Naive thymus-derived CD8-positive, alpha-beta T cell (primary cell): ENCODE measurements around the gene PHAF1. TPM values are rescaled to one million over a fixed set of nuclear protein-coding genes. Genes with fewer than 3 reads are reported as not detected.
"Not testable (repeated sequence)": the region's sequence is repeated elsewhere in the genome, so short reads cannot be mapped to it uniquely, and the experiment has no call there.

Source experiments
- ATAC-seq, 2 donors: fragments of 150-1000 bp; cut with Tn5 transposase in 1 of 2; sonication (Bioruptor Pico), chemical (Tn5 transposase) in 1 of 2; 1 replicate in 1 of 2; 2 replicates in 1 of 2; pipeline ENCODE4 v1.10.0; 2021; ENCODE audit warnings: mild to moderate bottlenecking in 2 of 2, moderate library complexity in 2 of 2
- POLR2A ChIA-PET: fragments of 350-600 bp; sonication (Branson Sonifier 250); formaldehyde crosslinking; loops from one replicate; lab custom pipeline; 2021; ENCODE audit warnings: antibody characterized with exemption; lab: Charles Lee
- DNase-seq, 10 donors: peaks; one replicate each; pipeline versions ENCODE4 v3.0.0 to v3.0.0-alpha.2; 2020 to 2022
- H3K27ac Mint-ChIP-seq, 10 donors: one replicate each; pipeline ENCODE4 v1.8.0; 2020 to 2022; ENCODE audit warnings: mild to moderate bottlenecking in 10 of 10, mixed read lengths in 10 of 10, moderate library complexity in 4 of 10, inconsistent platforms in 1 of 10
- H3K27me3 Mint-ChIP-seq, 5 donors: one replicate each; pipeline ENCODE4 v1.8.0; 2021 to 2022; ENCODE audit warnings: mixed read lengths in 5 of 5
- H3K36me3 Mint-ChIP-seq, 3 donors: one replicate each; pipeline ENCODE4 v1.8.0; 2020 to 2022; ENCODE audit warnings: mixed read lengths in 3 of 3, mild to moderate bottlenecking in 2 of 3, inconsistent platforms in 1 of 3
- H3K4me1 Mint-ChIP-seq, 4 donors: one replicate each; pipeline ENCODE4 v1.8.0; 2021 to 2022; ENCODE audit warnings: mixed read lengths in 4 of 4
- H3K4me3 Mint-ChIP-seq, 10 donors: one replicate each; pipeline ENCODE4 v1.8.0; 2020 to 2022; ENCODE audit warnings: mild to moderate bottlenecking in 10 of 10, mixed read lengths in 10 of 10, moderate library complexity in 6 of 10, inconsistent platforms in 1 of 10
- H3K9me3 Mint-ChIP-seq, 9 donors: one replicate each; pipeline ENCODE4 v1.8.0; 2020 to 2022; ENCODE audit warnings: mixed read lengths in 9 of 9, mild to moderate bottlenecking in 3 of 9, inconsistent platforms in 1 of 9, moderate library complexity in 1 of 9
- polyA plus RNA-seq, 3 donors: library from polyadenylated mRNA; unstranded; fragments of 300-500 nt; fragmentation: Illumina TruSeq; gene quantifications; one replicate each; pipeline ENCODE4 v1.2.3, GENCODE V29; 2021
- total RNA-seq, 8 experiments: library from RNA in 2 of 8; stranded (reverse) in 2 of 8; gene quantifications; one replicate each; pipeline ENCODE4 v1.2.3 and lab custom pipeline; 2021 to 2026

PHAF1 gene
- total and polyA plus RNA-seq, 5 experiments from 2014 or later, result 6.9 to 23.3 (median 10.9) TPM

DNA sequence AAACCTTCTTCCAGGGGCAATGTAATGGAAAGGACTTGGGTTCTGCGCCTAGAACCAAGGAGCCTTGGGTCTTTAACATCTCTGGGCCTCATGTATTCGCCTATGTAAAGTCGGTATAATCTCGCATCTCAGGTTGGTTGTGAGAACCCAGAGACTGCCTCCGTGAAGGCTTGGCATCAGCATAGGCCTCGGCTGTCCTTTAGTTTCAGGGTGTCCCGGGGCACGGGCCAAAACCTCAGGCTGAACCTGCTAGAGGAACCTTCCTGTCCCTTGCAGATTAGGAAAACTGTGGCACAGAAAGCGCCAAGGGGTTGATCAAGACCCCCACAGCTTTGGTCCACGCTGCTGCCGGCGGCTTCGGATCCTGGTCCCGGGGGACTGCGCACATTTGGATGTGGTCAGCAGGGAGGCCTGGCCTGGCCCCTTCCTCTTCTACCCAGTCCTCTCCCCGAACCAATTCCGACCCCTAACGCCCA lies 772 bp upstream of the PHAF1 start:
- DNase-seq (no peak), ATAC-seq (no peak)
- Mint-ChIP-seq H3K4me3 (peak overlapping the region; percentile 90 to 98 (median 94)), H3K36me3 (peaks cover 0 to 2% (median 0%) of the 10 kb centered on the region in 3 donors), H3K27me3 (no peaks in the 10 kb centered on the region), H3K4me1 (peaks cover 16 to 47% (median 38%) of the 10 kb centered on the region in 4 donors), H3K27ac (peak overlapping the region in 7 of 10 donors; percentile 84 to 94 (median 90)), H3K9me3 (no peaks in the 10 kb centered on the region)
- POLR2A ChIA-PET, result interaction anchor here (0.6 to 1.7 kb wide), 5 partner anchors 12 to 91 kb away, joined by 3 to 8 read pairs (median 5); partner anchors contain the start of genes CBFB, FBXL8 and TRADD

DNA sequence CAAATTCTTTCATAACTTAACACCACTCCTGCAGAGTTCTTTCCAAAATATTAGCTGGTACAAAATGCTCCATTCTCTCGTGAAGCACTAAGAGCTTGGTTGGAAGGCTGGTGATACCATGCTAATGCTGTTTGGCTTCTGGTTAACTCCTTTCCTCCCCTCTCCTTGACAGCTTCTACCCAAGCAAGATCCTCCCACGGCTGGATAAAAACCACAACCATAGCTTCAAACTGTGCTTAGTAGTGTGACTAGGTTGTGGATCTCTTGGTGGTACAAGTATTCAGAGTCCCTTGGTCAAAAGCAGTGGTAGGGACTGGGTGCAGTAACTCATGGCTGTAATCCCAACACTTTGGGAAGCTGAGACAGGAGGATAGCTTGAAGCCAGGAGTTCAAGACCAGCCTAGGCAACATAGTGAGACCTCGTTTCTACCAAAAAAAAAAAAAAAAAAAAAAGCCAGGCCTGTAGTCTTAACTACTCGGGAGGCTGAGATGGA lies 2.3 kb downstream of the PHAF1 start:
- no peak for ATAC-seq
- Mint-ChIP-seq H3K4me1 (peaks cover 26 to 59% (median 49%) of the 10 kb centered on the region in 4 donors), H3K36me3 (peaks cover 0 to 8% (median 2%) of the 10 kb centered on the region in 3 donors), H3K9me3 (no peaks in the 10 kb centered on the region), H3K27ac (peak overlapping the region in 3 of 10 donors; percentile 26 to 74 (median 48)), H3K27me3 (no peaks in the 10 kb centered on the region), H3K4me3 (peak overlapping the region in 5 of 10 donors; percentile 14 to 98 (median 91))
- POLR2A ChIA-PET, result interaction anchor here (0.8 kb wide), 1 partner anchor 47 kb away, joined by 11 read pairs; the partner anchor contains the start of genes FBXL8 and TRADD
- no peak for DNase-seq

DNA sequence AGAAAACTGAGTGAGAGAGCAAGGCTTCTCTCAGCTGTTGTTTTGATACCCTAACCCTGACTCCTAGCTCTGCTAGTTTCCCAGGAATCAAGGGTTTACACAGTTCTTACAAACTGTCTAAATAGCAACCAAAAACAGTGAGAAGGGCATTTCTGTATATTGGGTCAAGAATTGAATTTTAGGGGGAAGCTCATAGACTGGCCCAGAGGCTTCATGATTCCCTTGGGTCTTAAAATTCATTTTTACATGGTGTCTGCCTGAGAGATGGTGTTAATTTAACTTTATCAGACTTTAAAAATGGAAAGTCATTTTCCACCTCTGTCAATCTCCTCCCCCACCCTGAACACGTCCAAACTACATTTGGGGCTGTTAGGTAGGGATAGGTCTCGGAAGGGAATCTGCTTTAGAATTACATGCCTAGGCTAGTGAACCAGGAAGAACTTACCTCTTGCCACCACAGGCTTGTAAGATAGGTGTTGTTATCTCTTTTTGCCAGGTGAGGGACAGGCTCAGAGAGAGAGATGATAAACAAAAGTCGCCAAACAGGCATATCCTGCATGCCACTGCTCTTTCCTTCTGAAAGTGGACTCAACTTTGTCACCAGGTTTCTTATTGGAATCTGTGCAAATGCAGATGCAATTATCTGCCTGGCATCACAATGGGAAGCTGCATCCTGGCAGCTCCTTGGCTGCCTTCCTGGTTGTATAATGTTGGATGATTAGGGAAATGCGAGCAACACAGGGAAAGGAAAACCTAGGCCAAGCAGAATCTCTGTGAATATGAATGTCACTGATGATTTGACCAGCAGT lies 3.1 kb downstream of the PHAF1 start:
- Mint-ChIP-seq H3K4me1 (peaks cover 26 to 62% (median 49%) of the 10 kb centered on the region in 4 donors), H3K9me3 (no peaks in the 10 kb centered on the region), H3K27me3 (no peaks in the 10 kb centered on the region), H3K36me3 (peaks cover 0 to 10% (median 2%) of the 10 kb centered on the region in 3 donors), H3K27ac (peak overlapping the region in 3 of 10 donors; percentile 26 to 74 (median 58)), H3K4me3 (no peak overlapping the region)
- DNase-seq (no peak), ATAC-seq (no peak)
- POLR2A ChIA-PET, result interaction anchor here (0.5 to 0.8 kb wide), 3 partner anchors 11 to 56 kb away, joined by 3 to 11 read pairs (median 3); partner anchors contain the start of genes FBXL8 and TRADD

DNA sequence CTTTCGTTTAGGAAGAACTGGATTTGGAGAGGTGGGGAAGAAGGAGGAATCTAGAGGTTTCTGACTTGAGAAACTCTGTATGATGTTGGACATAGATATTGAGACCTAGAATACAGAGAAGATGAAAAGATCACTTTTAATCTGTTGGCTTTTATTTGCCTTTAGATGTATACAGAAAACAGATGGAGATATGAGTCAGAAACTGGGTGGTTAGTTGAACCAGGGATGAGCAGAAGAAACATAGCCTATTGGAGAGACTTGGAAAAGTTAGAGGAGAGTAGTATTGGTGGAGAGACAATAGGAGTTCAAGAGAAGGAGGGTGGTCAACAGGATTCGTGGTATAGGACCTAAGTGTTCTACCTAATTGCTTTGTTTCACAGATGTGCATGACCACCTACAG lies 5.1 kb downstream of the PHAF1 start:
- no peaks in the 10 kb centered on the region for H3K9me3 Mint-ChIP-seq
- no peak for DNase-seq
- H3K4me3 Mint-ChIP-seq, result no peak overlapping the region
- POLR2A ChIA-PET, result no interaction called here
- no peak for ATAC-seq
- H3K27ac Mint-ChIP-seq, result peak overlapping the region in 6 of 10 donors; percentile 16 to 48 (median 28)
- no peaks in the 10 kb centered on the region for H3K27me3 Mint-ChIP-seq
- peaks cover 0 to 17% (median 3%) of the 10 kb centered on the region in 3 donors for H3K36me3 Mint-ChIP-seq
- H3K4me1 Mint-ChIP-seq, result peaks cover 23 to 58% (median 42%) of the 10 kb centered on the region in 4 donors

DNA sequence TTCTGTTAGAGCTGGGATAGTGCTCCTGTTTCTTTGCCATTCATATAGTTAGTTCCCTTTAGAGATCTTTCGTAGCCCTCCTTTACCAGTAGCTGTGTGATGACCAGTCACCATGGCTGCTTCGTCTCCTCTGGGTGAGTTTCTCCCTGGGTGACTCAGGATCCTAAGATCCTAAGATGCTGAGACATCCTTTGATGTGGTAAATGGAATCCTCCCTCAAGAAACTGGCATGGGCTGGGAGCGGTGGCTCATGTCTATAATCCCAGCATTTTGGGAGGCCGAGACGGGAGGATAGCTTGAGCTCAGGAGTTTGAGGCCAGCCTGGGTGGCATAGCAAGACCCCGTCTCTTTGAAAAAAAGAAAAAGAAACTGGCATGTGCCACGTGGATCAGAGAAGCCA lies 5.9 kb downstream of the PHAF1 start:
- Mint-ChIP-seq H3K4me1 (peaks cover 19 to 56% (median 35%) of the 10 kb centered on the region in 4 donors), H3K27ac (peak overlapping the region in 1 of 10 donors; percentile 21), H3K9me3 (no peaks in the 10 kb centered on the region), H3K4me3 (no peak overlapping the region), H3K27me3 (no peaks in the 10 kb centered on the region), H3K36me3 (peaks cover 2 to 24% (median 6%) of the 10 kb centered on the region in 3 donors)
- DNase-seq (no peak), ATAC-seq (no peak)
- POLR2A ChIA-PET, result interaction anchor here (0.7 kb wide), 1 partner anchor 9 kb away, joined by 4 read pairs; no protein-coding TSS in a partner anchor

DNA sequence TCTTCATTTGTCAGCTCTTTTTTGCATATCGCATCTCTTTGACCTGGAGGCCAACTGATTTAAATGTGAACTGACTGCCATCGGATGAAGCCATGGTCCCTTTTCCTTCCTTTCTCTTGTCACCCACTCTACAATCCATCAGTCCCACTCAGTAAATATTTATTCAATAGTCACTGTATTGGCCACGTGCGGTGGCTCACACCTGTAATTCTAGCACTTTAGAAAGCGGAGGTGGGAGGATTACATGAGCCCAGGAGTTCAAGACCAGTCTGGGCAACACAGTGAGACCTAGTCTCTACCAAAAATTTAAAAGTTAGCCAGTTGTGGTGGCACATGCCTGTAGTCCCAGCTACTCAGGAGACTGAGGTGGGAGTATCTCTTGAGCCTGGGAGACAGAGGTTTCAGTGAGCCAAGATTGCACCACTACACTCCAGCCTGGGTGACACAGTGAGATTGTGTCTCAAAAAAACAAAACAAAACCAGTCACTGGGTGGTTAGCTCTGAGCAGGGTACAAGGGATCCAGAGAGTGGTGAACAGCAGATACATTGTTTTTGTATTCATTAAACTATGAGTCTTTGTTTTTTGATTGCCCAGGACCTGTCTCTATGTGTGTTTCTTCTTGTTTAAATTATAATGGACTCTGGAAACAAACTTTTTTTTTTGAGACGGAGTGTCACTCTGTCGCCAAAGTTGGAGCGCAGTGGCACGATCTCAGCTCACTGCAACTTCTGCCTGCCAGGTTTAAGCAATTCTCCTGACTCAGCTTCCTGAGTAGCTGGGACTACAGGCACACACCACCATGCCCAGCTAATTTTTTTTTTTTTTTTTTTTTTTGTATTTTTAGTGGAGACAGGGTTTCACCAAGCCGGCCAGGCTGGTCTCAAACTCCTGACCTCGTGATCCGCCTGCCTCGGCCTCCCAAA lies 6.9 kb downstream of the PHAF1 start:
- no peak overlapping the region for H3K4me3 Mint-ChIP-seq
- H3K36me3 Mint-ChIP-seq, result peaks cover 5 to 29% (median 6%) of the 10 kb centered on the region in 3 donors
- POLR2A ChIA-PET, result interaction anchor here (0.7 kb wide), 1 partner anchor 50 kb away, joined by 5 read pairs; no protein-coding TSS in a partner anchor

DNA sequence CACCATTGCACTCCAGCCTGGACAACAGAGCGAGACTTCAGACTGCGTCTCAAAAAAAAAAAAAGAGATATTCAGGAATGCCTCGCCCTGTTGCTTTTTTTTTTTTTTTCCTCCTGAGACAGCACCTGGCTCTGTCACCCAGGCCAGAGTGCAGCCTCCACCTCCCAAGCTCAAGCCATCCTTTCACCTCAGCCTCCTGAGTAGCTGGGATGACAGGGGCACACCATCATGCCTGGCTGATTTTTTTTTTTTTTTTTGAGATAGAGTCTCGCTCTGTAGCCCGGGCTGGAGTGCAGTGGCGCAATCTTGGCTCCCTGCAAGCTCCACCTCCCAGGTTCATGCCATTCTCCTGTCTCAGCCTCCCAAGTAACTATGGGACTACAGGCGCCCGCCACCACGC lies 8.0 kb downstream of the PHAF1 start:
- ATAC-seq (no peak), DNase-seq (no peak)
- H3K9me3 Mint-ChIP-seq, result no peaks in the 10 kb centered on the region
- no peak overlapping the region for H3K27ac Mint-ChIP-seq
- peaks cover 5 to 38% (median 9%) of the 10 kb centered on the region in 3 donors for H3K36me3 Mint-ChIP-seq
- POLR2A ChIA-PET, result interaction anchor here (0.7 kb wide), 2 partner anchors 51 to 60 kb away, joined by 5 to 6 read pairs; no protein-coding TSS in a partner anchor
- H3K4me3 Mint-ChIP-seq, result no peak overlapping the region
- H3K4me1 Mint-ChIP-seq, result peaks cover 10 to 36% (median 18%) of the 10 kb centered on the region in 4 donors
- no peaks in the 10 kb centered on the region for H3K27me3 Mint-ChIP-seq

More for the DNA sequence above, 6.9 kb downstream of the PHAF1 start:
- Mint-ChIP-seq H3K27me3 (no peaks in the 10 kb centered on the region), H3K4me1 (peaks cover 14 to 46% (median 28%) of the 10 kb centered on the region in 4 donors), H3K9me3 (no peaks in the 10 kb centered on the region), H3K27ac (peak overlapping the region in 6 of 10 donors; percentile 19 to 63 (median 40))
- ATAC-seq (no peak), DNase-seq (no peak)

DNA sequence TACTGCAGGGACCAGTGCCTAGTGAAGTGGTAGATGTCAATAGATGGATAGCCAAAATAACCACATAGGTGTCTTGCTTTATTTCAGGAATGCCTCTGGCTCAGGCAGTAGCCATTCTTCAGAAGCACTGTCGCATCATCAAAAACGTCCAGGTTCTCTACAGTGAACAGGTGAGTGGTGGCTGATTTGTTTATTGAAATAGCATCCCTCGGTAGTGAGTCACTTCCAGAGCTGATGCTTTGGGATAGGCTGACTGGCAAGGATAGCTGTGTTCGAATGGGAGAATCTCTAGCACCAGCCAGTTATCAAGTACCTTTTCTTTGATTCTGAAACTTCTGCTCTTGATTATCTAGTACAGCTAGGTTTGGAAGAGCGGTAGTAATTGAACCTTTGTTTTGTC lies 10.3 kb downstream of the PHAF1 start:
- H3K36me3 Mint-ChIP-seq, result peaks cover 5 to 55% (median 11%) of the 10 kb centered on the region in 3 donors
- ATAC-seq, result no peak
- DNase-seq, result no peak
- no peak overlapping the region for H3K4me3 Mint-ChIP-seq
- peak overlapping the region in 1 of 10 donors; percentile 62 for H3K27ac Mint-ChIP-seq
- POLR2A ChIA-PET, result no interaction called here
- no peaks in the 10 kb centered on the region for H3K27me3 Mint-ChIP-seq
- no peaks in the 10 kb centered on the region for H3K9me3 Mint-ChIP-seq
- H3K4me1 Mint-ChIP-seq, result peaks cover 2 to 21% (median 5%) of the 10 kb centered on the region in 4 donors

DNA sequence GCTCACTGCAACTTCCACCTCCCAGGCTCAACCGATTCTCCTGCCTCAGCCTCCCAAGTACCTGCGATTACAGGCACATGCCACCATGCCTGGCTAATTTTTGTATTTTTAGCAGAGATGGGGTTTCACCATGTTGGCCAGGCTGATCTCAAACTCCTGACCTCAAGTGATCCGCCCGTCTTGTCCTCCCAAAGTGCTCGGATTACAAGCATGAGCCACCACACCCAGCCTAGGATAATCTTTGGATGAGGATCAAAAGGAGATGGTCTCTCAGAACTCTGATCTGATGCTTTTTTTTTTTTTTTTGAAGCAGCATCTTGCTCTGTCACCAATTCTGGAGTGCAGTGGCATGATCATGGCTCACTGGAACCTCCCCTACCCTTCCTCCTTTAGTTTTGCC lies 13.1 kb downstream of the PHAF1 start:
- ATAC-seq, H3K27ac Mint-ChIP-seq, POLR2A ChIA-PET, H3K4me3 Mint-ChIP-seq, H3K9me3 Mint-ChIP-seq, DNase-seq, H3K4me1 Mint-ChIP-seq, H3K27me3 Mint-ChIP-seq: not testable (repeated sequence)
- H3K36me3 Mint-ChIP-seq, result peaks cover 10 to 77% (median 17%) of the 10 kb centered on the region in 3 donors

DNA sequence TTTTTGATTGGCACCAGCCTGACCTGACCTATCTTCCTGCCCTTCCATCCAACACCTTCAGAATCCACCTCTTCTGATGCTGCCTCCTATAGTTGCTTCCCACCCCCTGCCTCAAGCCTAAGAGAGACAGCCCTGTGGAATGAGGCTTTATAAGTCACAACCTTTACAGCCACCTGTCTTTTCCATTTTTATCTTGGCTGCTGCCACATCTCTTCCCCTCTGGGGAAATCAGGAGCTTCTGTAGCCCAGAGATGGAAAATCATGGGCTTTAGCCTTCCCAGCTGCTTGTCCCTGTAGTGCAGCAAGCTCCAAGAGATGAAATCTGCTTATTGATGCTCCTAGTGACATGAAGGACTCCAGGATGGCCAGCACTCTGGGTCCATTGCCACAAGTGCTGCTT lies 18.7 kb downstream of the PHAF1 start:
- H3K27ac Mint-ChIP-seq, result peak overlapping the region in 1 of 10 donors; percentile 15
- no peaks in the 10 kb centered on the region for H3K27me3 Mint-ChIP-seq
- H3K4me3 Mint-ChIP-seq, result no peak overlapping the region
- ATAC-seq, result no peak
- no peaks in the 10 kb centered on the region for H3K9me3 Mint-ChIP-seq
- no peak for DNase-seq
- POLR2A ChIA-PET, result no interaction called here
- peaks cover 11 to 87% (median 26%) of the 10 kb centered on the region in 3 donors for H3K36me3 Mint-ChIP-seq
- peaks cover 0 to 7% (median 0%) of the 10 kb centered on the region in 4 donors for H3K4me1 Mint-ChIP-seq

DNA sequence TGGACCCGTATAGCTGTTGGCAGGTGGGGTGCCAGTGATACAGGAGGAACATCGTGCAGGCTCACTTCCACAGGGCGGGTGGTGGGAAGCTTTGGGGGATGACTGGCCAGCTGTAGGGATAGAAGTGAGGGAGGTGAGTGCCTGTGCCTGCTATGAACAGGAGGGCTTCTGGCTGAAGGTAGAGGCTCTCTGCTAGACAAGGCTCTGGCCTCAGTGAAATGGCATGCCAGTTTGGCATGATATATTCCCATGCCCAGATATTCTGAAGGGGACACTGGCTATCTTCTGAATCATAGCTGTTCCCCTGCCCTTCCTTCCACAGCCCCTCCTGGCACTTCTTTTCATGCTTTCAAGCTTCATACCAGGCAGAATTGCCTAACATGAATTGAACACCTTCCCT lies 19.1 kb downstream of the PHAF1 start:
- ATAC-seq (no peak), DNase-seq (no peak)
- no peaks in the 10 kb centered on the region for H3K27me3 Mint-ChIP-seq
- H3K36me3 Mint-ChIP-seq, result peaks cover 11 to 87% (median 24%) of the 10 kb centered on the region in 3 donors
- peaks cover 0 to 7% (median 0%) of the 10 kb centered on the region in 4 donors for H3K4me1 Mint-ChIP-seq
- POLR2A ChIA-PET, result interaction anchor here (0.6 kb wide), 1 partner anchor 12 kb away, joined by 3 read pairs; no protein-coding TSS in a partner anchor
- no peaks in the 10 kb centered on the region for H3K9me3 Mint-ChIP-seq
- no peak overlapping the region for H3K4me3 Mint-ChIP-seq
- no peak overlapping the region for H3K27ac Mint-ChIP-seq
